HepG2 (cell line): ENCODE measurements around the gene ZNF561. TPM values are rescaled to one million over a fixed set of nuclear protein-coding genes. Genes with fewer than 3 reads are reported as not detected.

ENCODE experiments used
- AHDC1 ChIP-seq: sonication (generic); formaldehyde crosslinking; IDR thresholded peaks from 2 replicates; pipeline ENCODE4 v1.5.1; 2020; ENCODE audit warnings: mild to moderate bottlenecking, missing genetic modification reagents, borderline replicate concordance
- CBFB ChIP-seq: sonication (generic); formaldehyde crosslinking; IDR thresholded peaks from 2 replicates; pipeline ENCODE4 v1.4.0; 2020; ENCODE audit warnings: missing genetic modification reagents
- HDAC6 ChIP-seq: fragments of 200-600 bp; sonication (generic); IDR thresholded peaks from 2 replicates; pipeline ENCODE4 v1.7.0; 2017; ENCODE audit warnings: mild to moderate bottlenecking, antibody characterized with exemption, low read length, low read depth
- HMG20B ChIP-seq: conservative IDR thresholded peaks from 2 replicates; pipeline ENCODE4 v1.6.1; 2016; ENCODE audit warnings: missing genetic modification reagents, missing compliant biosample characterization
- KMT2A ChIP-seq: sonication (generic); formaldehyde crosslinking; IDR thresholded peaks from 2 replicates; pipeline ENCODE4 v1.4.0; 2020; ENCODE audit warnings: missing genetic modification reagents
- MAF1 ChIP-seq: sonication (generic); formaldehyde crosslinking; IDR thresholded peaks from 2 replicates; pipeline ENCODE4 v1.5.0; 2020; ENCODE audit warnings: missing genetic modification reagents, borderline replicate concordance
- MYC ChIP-seq: sonication (generic); formaldehyde crosslinking; IDR thresholded peaks from 2 replicates; pipeline ENCODE4 v1.9.0; 2021; ENCODE audit warnings: missing genetic modification reagents, borderline replicate concordance
- NR0B2 ChIP-seq: sonication (generic); formaldehyde crosslinking; IDR thresholded peaks from 2 replicates; pipeline ENCODE4 v1.4.0; 2020; ENCODE audit warnings: mild to moderate bottlenecking, missing genetic modification reagents
- REXO4 ChIP-seq: sonication (generic); formaldehyde crosslinking; IDR thresholded peaks from 2 replicates; pipeline ENCODE4 v1.8.0; 2022; ENCODE audit warnings: missing genetic modification reagents, mild to moderate bottlenecking, borderline replicate concordance
- SMAD9 ChIP-seq: sonication (generic); formaldehyde crosslinking; IDR thresholded peaks from 2 replicates; pipeline ENCODE4 v1.5.1; 2020; ENCODE audit warnings: mild to moderate bottlenecking, missing genetic modification reagents
- SMARCE1 ChIP-seq: fragments of 450-650 bp; IDR thresholded peaks from 2 replicates; pipeline ENCODE4 v1.6.1; 2017; ENCODE audit warnings: borderline replicate concordance
- THAP9 ChIP-seq: sonication (generic); formaldehyde crosslinking; IDR thresholded peaks from 2 replicates; pipeline ENCODE4; 2020; ENCODE audit warnings: missing genetic modification reagents, mild to moderate bottlenecking, borderline replicate concordance
- ZBED4 ChIP-seq: sonication (generic); formaldehyde crosslinking; IDR thresholded peaks from 2 replicates; pipeline ENCODE4 v1.4.0; 2020; ENCODE audit warnings: missing genetic modification reagents, borderline replicate concordance
- ZKSCAN5 ChIP-seq: sonication (generic); formaldehyde crosslinking; IDR thresholded peaks from 2 replicates; pipeline ENCODE4 v1.5.1; 2020; ENCODE audit warnings: mild to moderate bottlenecking, missing genetic modification reagents
- ZMYM4 ChIP-seq: sonication (generic); formaldehyde crosslinking; IDR thresholded peaks from 2 replicates; pipeline ENCODE4 v1.8.1; 2023; ENCODE audit warnings: mild to moderate bottlenecking, missing genetic modification reagents
- ZNF761 ChIP-seq: sonication (generic); formaldehyde crosslinking; conservative IDR thresholded peaks from 2 replicates; pipeline ENCODE4 v1.4.0; 2020; ENCODE audit warnings: mild to moderate bottlenecking, missing genetic modification reagents
- polyA plus RNA-seq, 8 experiments: library from polyadenylated mRNA; depleted of rRNA in 3 of 8; stranded (reverse) in 7 of 8; unstranded in 1 of 8; fragments of >200 nt; fragmentation: Illumina TruSeq in 4 of 8; extraction: Trizol in 4 of 8; gene quantifications; 2 replicates each; pipeline versions ENCODE4 v1.2.1 to v1.2.3, GENCODE V29; 2011 to 2016; ENCODE audit warnings: low read depth in 4 of 8, missing spikeins in 1 of 8, mixed read lengths in 1 of 8; ENCODE audit not compliant: insufficient read depth in 1 of 8
- total RNA-seq, 5 experiments: library from RNA; depleted of rRNA; stranded (reverse); fragments of >200 nt; fragmentation: Illumina TruSeq; extraction: Trizol; gene quantifications; 2 replicates each; pipeline ENCODE4 v1.2.3, GENCODE V29; 2016; ENCODE audit warnings: low read depth in 1 of 5

Gene ZNF561
- total and polyA plus RNA-seq, 2 of the 13 experiments (the other 11 are each of a cell fraction or from before 2014, with no cell fraction given): 19.8 to 35.1 TPM

- TF ChIP-seq MAF1 (CRISPR knock-in tag) (no peak), REXO4 (CRISPR knock-in tag) (no peak), KMT2A (CRISPR knock-in tag) (peak; percentile 88), AHDC1 (CRISPR knock-in tag) (no peak), SMAD9 (CRISPR knock-in tag) (no peak), NR0B2 (CRISPR knock-in tag) (peak; percentile 88), HMG20B (no peak), THAP9 (CRISPR knock-in tag) (no peak; the same call in 1 of the 2 replicates), ZKSCAN5 (CRISPR knock-in tag) (no peak), ZMYM4 (CRISPR knock-in tag) (peak; percentile 74), HDAC6 (no peak), ZNF761 (CRISPR knock-in tag) (0 out of 2 replicates have a peak, but pooled peaks have one; percentile 35), CBFB (peak; percentile 65; the same call in 1 of the 2 replicates), SMARCE1 (no peak), MYC (CRISPR knock-in tag) (peak; percentile 99), ZBED4 (CRISPR knock-in tag) (peak; percentile 31; the same call in 1 of the 2 replicates)
Observed at GRCh38 chr19:9584073-9584833, 36.8 kb downstream of the ZNF561 start, which contains the start of gene ZNF121 (continued).
